Osteocyte (in vitro differentiated cells): ENCODE measurements around the gene RAB3C. TPM values are rescaled to one million over a fixed set of nuclear protein-coding genes. Genes with fewer than 3 reads are reported as not detected.

ENCODE experiments used
- DNase-seq: peaks from one replicate; pipeline ENCODE4 v3.0.0; 2021; ENCODE audit warnings: mixed read lengths; ENCODE audit not compliant: unreplicated experiment; ENCODE audit errors: extremely low spot score
- H3K27ac Mint-ChIP-seq: one replicate; pipeline ENCODE4 v1.8.0; 2021; ENCODE audit warnings: mild to moderate bottlenecking, mixed read lengths; ENCODE audit not compliant: unreplicated experiment
- H3K27me3 Mint-ChIP-seq: one replicate; pipeline ENCODE4 v1.8.0; 2021; ENCODE audit warnings: mixed read lengths; ENCODE audit not compliant: unreplicated experiment
- H3K36me3 Mint-ChIP-seq: one replicate; pipeline ENCODE4 v1.8.0; 2021; ENCODE audit warnings: mixed read lengths; ENCODE audit not compliant: unreplicated experiment
- H3K4me1 Mint-ChIP-seq: one replicate; pipeline ENCODE4 v1.8.0; 2021; ENCODE audit warnings: mixed read lengths; ENCODE audit not compliant: unreplicated experiment
- H3K4me3 Mint-ChIP-seq: one replicate; pipeline ENCODE4 v1.8.0; 2021; ENCODE audit warnings: mild to moderate bottlenecking, moderate library complexity, mixed read lengths; ENCODE audit not compliant: unreplicated experiment
- H3K9me3 Mint-ChIP-seq: one replicate; pipeline ENCODE4 v1.8.0; 2021; ENCODE audit warnings: mixed read lengths; ENCODE audit not compliant: unreplicated experiment
- total RNA-seq: library from RNA; stranded (reverse); gene quantifications from 2 replicates; pipeline ENCODE4 v1.2.1, GENCODE V29; 2021
- TF ChIP-seq, protein P1 (sequence below): fragments of 200-600 bp; sonication (generic); IDR thresholded peaks from 2 replicates; pipeline ENCODE4 v1.5.0; 2021; ENCODE audit warnings: antibody characterized with exemption, mild to moderate bottlenecking, moderate library complexity

RAB3C gene
- total RNA-seq, 1 donor from 2014 or later: not detected

GRCh38 chr5:58868931-58869330 is 286.1 kb downstream of the RAB3C start:
- DNase-seq: no peak
- Mint-ChIP-seq H3K27me3 (peaks cover 52% of the 10 kb centered on the region), H3K36me3 (no peaks in the 10 kb centered on the region), H3K4me1 (no peaks in the 10 kb centered on the region), H3K27ac (no peak overlapping the region), H3K9me3 (no peaks in the 10 kb centered on the region), H3K4me3 (no peak overlapping the region)
- TF ChIP-seq, protein P1, sequence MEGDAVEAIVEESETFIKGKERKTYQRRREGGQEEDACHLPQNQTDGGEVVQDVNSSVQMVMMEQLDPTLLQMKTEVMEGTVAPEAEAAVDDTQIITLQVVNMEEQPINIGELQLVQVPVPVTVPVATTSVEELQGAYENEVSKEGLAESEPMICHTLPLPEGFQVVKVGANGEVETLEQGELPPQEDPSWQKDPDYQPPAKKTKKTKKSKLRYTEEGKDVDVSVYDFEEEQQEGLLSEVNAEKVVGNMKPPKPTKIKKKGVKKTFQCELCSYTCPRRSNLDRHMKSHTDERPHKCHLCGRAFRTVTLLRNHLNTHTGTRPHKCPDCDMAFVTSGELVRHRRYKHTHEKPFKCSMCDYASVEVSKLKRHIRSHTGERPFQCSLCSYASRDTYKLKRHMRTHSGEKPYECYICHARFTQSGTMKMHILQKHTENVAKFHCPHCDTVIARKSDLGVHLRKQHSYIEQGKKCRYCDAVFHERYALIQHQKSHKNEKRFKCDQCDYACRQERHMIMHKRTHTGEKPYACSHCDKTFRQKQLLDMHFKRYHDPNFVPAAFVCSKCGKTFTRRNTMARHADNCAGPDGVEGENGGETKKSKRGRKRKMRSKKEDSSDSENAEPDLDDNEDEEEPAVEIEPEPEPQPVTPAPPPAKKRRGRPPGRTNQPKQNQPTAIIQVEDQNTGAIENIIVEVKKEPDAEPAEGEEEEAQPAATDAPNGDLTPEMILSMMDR: no peak

GRCh38 chr5:58871648-58872242 is 288.9 kb downstream of the RAB3C start:
- Mint-ChIP-seq H3K4me3 (no peak overlapping the region), H3K36me3 (no peaks in the 10 kb centered on the region), H3K27me3 (peaks cover 68% of the 10 kb centered on the region), H3K9me3 (no peaks in the 10 kb centered on the region), H3K27ac (no peak overlapping the region), H3K4me1 (no peaks in the 10 kb centered on the region)
- DNase-seq: no peak
- TF ChIP-seq, protein P1: peak; percentile 72

DNA sequence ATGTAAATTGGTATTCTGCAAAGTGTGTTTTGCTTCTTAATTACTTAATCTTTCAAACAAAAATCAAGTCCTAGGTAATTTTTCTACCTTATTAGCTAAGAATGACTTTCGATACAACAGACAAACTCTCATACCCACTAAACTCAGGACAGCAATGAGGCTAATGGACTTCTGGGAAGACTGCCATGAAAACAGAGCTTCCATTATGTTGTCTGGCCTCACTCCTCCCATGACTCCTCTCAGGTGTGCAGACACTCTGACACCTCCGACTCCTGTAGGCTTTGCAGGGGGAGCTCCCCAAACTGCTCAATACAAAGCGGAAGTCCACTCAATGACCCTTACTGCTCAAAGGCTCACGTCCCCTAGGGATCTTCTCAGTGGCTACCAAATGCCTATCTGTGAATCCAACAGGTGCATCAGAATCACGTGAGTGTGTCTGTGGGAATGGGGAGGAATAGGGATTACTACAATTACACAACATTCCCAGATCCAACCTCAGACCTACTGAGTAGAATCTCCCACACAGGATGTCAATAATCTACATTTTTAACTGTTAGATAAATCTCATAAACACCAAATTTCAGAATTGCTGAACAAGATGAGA is 289.9 kb downstream of the RAB3C start:
- H3K4me3 Mint-ChIP-seq: no peak overlapping the region
- no peak for DNase-seq
- H3K9me3 Mint-ChIP-seq: no peaks in the 10 kb centered on the region
- no peaks in the 10 kb centered on the region for H3K36me3 Mint-ChIP-seq
- no peak overlapping the region for H3K27ac Mint-ChIP-seq
- no peaks in the 10 kb centered on the region for H3K4me1 Mint-ChIP-seq
- peaks cover 58% of the 10 kb centered on the region for H3K27me3 Mint-ChIP-seq
- TF ChIP-seq, protein P1: no peak

GRCh38 chr5:58875599-58875998 is 292.7 kb downstream of the RAB3C start:
- H3K36me3 Mint-ChIP-seq: no peaks in the 10 kb centered on the region
- H3K4me1 Mint-ChIP-seq: no peaks in the 10 kb centered on the region
- H3K27me3 Mint-ChIP-seq: peaks cover 44% of the 10 kb centered on the region
- no peaks in the 10 kb centered on the region for H3K9me3 Mint-ChIP-seq
- no peak overlapping the region for H3K27ac Mint-ChIP-seq
- TF ChIP-seq, protein P1: no peak
- DNase-seq: no peak
- no peak overlapping the region for H3K4me3 Mint-ChIP-seq

- TF ChIP-seq, protein P1: no peak
- no peak for DNase-seq
- H3K36me3 Mint-ChIP-seq: peaks cover 2% of the 10 kb centered on the region
- H3K4me1 Mint-ChIP-seq: peaks cover 34% of the 10 kb centered on the region
- peaks cover 10% of the 10 kb centered on the region for H3K9me3 Mint-ChIP-seq
- no peak overlapping the region for H3K27ac Mint-ChIP-seq
- peaks cover 3% of the 10 kb centered on the region for H3K27me3 Mint-ChIP-seq
- H3K4me3 Mint-ChIP-seq: no peak overlapping the region
Measured at GRCh38 chr5:58885260-58885659, 302.4 kb downstream of the RAB3C start.
